Stimulated activated CD8-positive, alpha-beta memory T cell treated with anti-CD3 and anti-CD28 coated beads, Interleukin-15, amount 100 ng/mL, for 4 hours (primary cell): ENCODE data around the gene G3BP1.
"Not testable (repeated sequence)": the region's sequence is repeated elsewhere in the genome, so short reads cannot be mapped to it uniquely, and the experiment has no call there.

Experiments used
- DNase-seq, 2 donors: peaks; one replicate each; pipeline ENCODE4 v3.0.0-alpha.2; 2020; ENCODE audit warnings: low read depth in 2 of 2

G3BP1 gene

DNA sequence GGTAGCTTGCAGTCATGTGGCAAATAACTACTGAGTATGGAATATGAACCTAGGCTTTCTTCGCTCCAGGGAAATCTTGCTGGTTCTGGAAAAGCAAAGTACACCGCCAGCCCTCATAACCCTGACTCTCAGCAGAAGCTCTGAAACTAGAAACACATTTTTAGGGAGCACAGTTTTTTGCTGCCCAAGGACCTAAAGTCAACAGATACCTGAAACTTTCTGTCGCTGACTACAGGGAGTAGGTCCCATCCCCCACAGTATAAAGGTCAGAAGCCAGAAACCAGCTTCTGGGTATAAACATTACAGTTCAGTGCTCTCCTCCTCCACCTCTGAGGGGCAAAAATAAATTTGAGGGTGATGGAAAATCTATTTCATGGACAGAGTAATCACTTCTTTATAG, 16.4 kb upstream of the G3BP1 start:
- no peak for DNase-seq

- no peak for DNase-seq
Measured at GRCh38 chr5:151757233-151758140, 14.3 kb upstream of the G3BP1 start.

DNA sequence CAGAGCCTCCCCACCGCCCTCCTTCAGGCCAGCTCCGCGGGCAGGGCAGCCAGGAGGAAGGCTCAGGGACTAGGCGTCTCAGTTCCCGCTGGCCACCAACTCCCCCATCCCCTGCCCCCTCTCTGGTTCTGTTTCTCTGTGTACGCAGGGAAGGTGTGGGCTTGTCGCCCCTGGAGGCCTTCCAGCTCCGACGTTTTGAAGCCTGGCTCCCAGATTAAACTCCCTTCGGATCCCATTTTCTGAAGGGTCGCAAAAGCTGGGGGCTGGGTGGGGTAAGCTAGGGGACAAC, 13.7 kb upstream of the G3BP1 start:
- DNase-seq: no peak

GRCh38 chr5:151758430-151759241, 13.1 kb upstream of the G3BP1 start, which contains the start of gene ATOX1:
Gene ATOX1, minus strand, starts transcription at chr5:151758631. Its CDS starts 80 bp downstream, at chr5:151758551.
- DNase-seq: peak; percentile 80 to 83

DNA sequence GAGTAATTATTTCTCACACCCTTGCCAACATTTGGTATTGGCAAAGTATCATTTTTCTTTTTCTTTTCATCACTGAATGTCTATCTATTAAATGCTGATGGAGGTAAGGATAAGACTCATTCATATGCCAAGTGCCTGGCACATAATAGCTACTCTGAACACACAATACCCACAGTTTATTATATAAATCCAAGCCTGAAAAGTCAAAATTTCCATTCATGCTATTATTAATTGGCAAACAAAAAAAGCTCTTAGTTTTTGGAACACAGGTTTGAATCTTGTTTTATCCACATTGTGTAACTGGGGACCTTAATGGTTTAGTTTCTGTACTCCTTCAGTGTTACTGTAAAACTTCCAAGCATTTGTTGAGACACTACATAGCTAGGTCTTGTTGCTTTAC, 7.0 kb upstream of the G3BP1 start:
- DNase-seq: no peak

DNA sequence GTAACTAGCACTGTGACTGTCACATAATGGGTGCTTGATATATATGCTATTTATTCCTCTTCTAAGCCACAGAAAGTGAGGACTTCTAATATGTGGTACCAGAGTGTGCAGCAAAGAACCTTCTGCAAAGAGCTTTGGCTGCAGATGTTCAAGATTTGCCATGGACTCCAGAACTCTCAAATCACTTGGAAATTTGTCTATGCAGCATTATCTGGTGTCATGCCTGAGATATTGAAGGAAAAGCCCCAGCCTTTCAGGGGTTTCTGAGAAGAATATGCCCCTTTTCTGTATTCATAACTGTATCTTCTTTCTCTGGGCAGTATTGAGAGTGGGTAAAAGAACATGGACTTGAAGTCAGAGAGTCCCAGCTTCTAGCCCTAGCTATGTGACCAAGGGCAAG, 4.8 kb upstream of the G3BP1 start:
- no peak for DNase-seq

DNA sequence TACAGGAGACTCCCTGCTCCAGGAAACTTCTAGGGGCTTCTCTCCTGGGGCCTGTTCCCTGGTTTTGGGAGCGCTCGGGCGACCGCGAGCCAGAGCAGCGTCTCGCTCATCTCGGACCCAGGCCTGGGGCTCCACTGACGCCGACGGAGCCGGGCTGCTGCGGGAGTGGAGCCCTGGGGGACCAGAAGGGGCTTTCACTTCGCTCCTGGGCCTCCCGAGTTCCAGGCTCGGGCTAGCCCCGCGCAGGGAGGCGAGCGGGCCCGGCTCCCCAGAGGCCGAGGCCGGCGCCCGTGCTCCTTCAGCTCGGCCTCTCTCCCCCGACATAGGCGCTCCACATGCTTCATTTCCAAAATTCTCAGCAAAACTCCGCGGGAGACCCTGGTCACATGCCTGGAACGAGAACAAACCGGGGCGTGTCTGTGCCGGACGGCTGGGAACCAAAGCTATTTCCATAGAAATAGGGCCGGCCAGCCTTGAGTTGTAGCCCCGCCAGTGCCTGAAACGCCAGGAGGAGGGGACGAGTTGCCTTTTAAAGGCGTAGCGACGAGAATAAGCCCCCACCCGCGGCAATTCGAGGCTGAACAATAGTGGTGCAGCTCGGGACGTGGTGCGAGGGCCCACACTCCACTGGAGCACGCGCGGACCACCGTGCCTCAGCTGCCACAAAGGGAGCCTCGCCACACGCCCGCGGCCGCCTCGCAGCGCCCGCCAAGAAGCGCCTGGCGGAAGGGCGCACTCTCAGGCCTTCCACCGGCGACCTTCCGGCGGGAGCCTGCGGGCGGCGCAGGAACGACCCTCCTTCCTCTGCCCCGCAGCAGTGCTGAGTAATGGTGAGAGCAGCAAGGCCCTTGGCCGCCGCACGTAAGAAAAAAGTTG, 1.1 kb upstream of the G3BP1 start:
- DNase-seq: peak; percentile 31 to 48

DNA sequence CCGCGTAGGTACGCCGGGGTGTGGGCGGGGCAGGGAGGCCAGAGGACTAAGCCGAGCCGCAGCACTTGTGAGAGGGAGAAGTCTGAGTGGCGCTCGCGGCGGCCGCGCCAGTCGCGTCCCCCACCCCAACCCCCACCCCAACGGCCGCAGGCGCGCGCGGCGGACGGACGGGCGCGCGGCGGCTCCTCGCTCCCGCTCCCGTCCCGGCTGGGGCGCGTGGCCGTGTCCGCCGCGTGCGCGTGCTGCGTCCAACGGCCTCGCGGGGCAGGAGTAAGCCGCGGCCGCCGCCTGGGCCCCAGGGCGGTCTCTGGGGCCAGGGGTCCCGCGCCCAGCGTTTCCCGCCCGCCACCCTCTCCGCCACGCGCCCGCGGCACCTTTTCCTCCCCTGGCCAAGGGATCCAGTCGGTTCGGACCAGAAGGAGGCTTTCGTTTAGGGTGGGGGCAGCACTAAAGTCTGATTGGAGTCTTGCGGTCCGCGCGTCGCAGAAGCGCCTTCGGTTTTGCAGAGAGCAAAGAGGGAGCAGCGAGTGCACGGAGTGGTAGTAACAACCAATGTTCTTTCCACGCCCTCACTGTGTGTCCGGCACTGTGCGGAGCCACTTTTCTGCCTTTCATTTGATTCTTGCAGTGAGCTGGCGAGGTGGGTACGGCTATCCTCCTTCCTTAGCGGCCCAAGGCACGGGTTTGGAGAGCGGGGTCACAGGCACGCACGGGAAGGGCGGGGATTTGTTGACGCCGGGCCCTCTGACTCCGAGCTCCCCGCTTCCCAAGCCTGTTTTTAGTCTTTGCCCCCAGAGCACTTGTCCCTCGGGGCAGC, 483 bp downstream of the G3BP1 start:
- no peak for DNase-seq

DNA sequence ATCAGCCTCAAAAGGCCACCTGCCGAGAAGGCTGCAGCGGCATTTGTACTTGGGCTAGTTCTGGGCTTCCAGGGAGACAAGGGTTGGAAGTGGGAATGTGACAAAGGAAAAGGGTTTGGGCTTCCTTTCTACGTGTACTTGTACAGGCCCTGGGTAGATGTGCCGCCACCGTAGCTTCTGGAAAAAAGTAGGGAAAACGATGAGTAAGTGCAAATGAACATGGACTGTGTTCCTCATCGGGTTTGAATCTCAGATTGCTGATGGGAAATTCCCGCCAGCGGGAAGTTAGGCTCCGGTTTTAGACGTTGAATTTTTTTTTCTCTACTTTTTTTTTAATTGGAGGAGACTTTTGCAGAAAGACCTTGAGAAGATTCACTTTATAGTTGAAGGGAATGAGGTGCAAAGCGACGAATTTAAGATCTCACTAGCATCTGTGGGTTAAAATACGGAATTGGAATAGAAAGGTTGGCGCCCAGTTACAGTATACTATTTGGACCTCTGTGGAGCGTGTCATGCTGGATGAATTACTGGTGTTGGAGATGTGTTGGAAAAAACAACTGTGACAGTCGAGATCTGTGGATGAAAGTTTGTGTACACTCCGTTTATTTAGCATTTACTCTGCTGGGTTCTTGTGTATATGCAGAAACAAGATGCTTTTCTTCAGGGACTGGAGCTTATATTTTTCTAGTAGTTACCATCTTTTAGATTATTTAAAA, 1.2 kb downstream of the G3BP1 start:
- DNase-seq: no peak

DNA sequence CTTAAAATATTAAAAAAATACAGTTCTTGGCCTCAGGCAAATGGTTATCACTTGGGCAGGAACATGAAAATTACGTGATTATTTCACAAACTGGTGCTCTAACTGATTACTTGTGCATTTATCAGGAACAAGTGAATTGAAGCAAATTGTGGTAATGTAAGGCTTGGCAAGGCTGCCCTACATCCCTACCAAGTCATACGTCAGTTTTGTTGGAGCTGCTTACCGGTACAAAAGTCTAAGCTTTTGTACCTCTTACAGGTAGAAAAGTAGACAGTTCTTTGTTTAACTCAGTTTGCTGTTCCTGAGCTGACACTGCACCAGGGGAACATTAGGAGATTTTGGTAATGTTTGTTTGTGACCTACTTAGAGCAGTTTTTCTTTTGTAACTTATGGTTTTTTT, 2.2 kb downstream of the G3BP1 start:
- DNase-seq: no peak

- no peak for DNase-seq
Measured at GRCh38 chr5:151775025-151775606, 3.4 kb downstream of the G3BP1 start.

DNA sequence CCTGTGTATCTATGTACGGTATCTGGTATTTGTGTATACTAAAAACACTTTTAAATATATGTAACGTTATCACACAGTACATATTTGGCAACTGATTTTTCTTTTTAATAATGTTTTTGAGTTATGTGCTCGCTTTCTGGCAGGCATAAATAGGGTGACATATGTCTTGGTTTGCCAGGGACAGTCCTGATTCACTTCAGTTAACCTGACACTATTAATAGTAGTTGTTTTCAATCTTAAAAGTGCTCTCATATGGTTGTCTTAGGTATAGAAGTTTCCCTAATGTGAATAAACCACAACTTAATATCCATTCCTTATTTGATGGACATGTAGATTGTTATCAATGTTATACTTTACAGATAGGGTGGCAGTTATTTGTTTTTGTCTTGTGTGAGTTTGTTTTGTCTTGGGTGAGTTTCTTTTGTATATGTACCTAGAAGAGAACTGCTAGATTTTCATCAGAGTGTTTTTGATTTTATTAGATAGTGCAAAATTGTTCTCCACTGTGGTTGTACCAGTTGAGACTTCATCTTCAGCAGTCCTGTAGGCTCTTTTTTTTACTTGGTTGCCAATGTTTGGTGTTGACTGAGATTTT, 7.9 kb downstream of the G3BP1 start:
- DNase-seq: no peak

DNA sequence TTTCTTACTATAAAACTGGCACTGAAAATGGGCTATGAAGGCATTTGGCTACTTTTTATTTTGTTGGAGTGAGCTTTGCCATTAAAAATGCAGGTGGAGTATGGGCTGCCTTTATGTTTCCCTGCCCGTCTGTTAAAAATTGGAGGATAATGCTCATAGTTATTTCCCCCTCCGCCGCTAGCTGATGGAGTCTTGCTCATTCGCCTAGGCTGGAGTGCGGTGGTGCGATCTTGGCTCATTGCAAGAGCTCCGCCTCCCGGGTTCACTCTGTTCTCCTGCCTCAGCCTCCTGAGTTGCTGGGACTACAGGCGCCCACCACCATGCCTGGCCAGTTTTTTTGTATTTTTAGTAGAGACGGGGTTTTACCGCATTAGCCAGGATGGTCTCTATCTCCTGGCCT, 8.6 kb downstream of the G3BP1 start:
- DNase-seq: no peak

DNA sequence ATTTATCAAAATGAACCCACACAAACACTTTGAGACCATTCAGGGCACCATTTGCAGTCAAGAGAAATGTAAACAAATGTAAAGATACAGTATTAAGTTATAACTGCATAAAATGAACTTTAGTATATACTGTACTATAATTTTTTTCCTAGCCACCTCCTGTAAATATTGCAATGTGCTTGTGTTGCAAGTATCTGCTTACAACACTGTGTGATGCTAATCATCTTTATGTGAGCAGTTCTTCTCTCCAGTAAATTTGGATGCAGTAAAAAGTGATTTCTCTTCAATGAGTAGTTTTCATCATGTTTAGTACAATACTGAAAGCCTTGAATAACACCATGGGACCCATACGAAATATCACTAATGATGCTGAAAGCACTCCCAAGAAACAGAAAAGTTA, 9.4 kb downstream of the G3BP1 start:
- no peak for DNase-seq

DNA sequence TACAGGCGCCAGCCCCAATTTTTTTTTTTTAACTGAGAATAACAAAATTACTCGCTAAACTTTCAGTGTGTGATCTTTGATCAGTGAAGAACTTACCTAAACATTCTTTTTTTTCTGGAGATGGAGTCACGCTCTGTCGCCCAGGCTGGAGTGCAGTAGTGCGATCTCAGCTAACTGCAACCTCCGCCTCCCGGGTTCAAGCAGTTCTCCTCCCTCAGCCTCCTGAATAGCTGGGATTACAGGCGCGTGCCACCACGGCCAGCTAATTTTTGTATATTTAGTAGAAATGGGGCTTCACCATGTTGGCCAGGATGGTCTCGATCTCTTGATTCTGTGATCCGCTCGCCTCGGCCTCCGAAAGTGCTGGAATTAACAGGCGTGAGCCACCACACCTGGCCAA, 11.9 kb downstream of the G3BP1 start:
- DNase-seq: not testable (repeated sequence)

- DNase-seq: no peak
Measured at GRCh38 chr5:151784141-151784540, 12.4 kb downstream of the G3BP1 start.

DNA sequence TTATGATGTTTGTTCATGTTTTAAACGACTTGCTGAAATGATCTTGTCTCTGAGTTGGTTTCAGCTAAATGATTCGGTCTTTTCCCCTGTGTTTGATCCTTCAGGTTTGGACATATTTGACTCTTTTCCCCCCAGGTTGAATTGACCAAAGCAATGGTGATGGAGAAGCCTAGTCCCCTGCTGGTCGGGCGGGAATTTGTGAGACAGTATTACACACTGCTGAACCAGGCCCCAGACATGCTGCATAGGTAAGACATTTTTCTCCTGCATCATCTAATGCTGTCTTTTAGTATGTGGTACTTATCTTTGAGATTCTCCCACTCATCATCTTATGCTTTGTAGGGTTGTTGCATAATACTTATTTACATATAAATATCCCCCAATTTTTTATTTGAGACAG, 14.7 kb downstream of the G3BP1 start:
- no peak for DNase-seq

GRCh38 chr5:151787817-151788216, 16.1 kb downstream of the G3BP1 start:
- DNase-seq: no peak

- DNase-seq: no peak
Measured at GRCh38 chr5:151793358-151793757, 21.6 kb downstream of the G3BP1 start.

DNA sequence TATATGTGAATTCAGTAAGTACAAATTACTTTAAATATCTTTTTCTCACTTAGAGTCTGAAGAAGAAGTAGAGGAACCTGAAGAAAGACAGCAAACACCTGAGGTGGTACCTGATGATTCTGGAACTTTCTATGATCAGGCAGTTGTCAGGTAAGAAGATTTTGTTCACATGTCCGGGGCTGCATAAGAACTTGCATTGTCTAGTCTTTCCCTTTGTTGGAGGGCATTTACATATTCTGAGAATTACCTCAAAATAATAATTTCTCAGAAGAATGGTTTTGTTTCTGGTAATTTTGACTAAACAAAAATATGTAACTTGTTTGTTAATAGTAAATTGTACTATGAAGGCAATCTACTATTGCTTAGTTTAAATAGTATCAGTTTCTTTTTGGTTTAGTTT, 23.7 kb downstream of the G3BP1 start:
- no peak for DNase-seq
